OCI-LY1 (cell line): ENCODE results near the gene DENND1A.

Source experiments
- CTCF ChIP-seq: fragments of 200-600 bp; sonication (generic), shearing (Covaris generic); IDR thresholded peaks from 2 replicates; pipeline ENCODE4 v1.5.1; 2017; ENCODE audit warnings: mild to moderate bottlenecking, antibody characterized with exemption, low read length, moderate library complexity, mixed read lengths
- EZH2 ChIP-seq: fragments of 200-600 bp; sonication (generic), shearing (Covaris generic); IDR thresholded peaks from 2 replicates; pipeline ENCODE4 v1.8.0; 2017; ENCODE audit warnings: borderline replicate concordance, mixed run types, mild to moderate bottlenecking, antibody characterized with exemption, low read length, moderate library complexity, mixed read lengths

- TF ChIP-seq CTCF (no peak), EZH2 (no peak)
Measured at GRCh38 chr9:123437201-123437600, 492.7 kb downstream of the DENND1A start.
